ENCODE data around the gene CSNK1D.
A peak's percentile ranks its signal among the peaks of the same experiment; 100 is the strongest.

The CSNK1D gene

GRCh38 chr17:82252511-82253178 lies 20.9 kb downstream of the CSNK1D start:
- TF ChIP-seq POU2F2 (IDR thresholded peaks at IDR 0.05; ENCODE audit: low read depth, low read length), result peak; percentile 40; the same call in 1 of the 2 replicates
- TF ChIP-seq SPI1 (IDR thresholded peaks at IDR 0.05; ENCODE audit: low read depth, low read length), result no peak
- no peak for TF ChIP-seq PAX5 (IDR thresholded peaks at IDR 0.05; ENCODE audit: insufficient read depth, low read length, severe bottlenecking)
- no peak for TF ChIP-seq TAF1 (IDR thresholded peaks at IDR 0.05; ENCODE audit: low read depth, low read length)
- TF ChIP-seq POLR2AphosphoS5 (IDR thresholded peaks at IDR 0.05; ENCODE audit: low read depth, low read length), result peak; percentile 73
- peak; percentile 51; the same call in 1 of the 2 replicates for TF ChIP-seq POLR2A (IDR thresholded peaks at IDR 0.05; ENCODE audit: low read depth, low read length)
- DNase-seq (ENCODE audit: insufficient read length, low spot score), result no peak
- FAIRE-seq, result no peak

GRCh38 chr17:82250868-82251500 lies 22.5 kb downstream of the CSNK1D start:
- DNase-seq (ENCODE audit: insufficient read length, low spot score) (no peak), FAIRE-seq (no peak)
- TF ChIP-seq POU2F2 (IDR thresholded peaks at IDR 0.05; ENCODE audit: low read depth, low read length), result peak; percentile 67; the same call in 1 of the 2 replicates
- no peak for TF ChIP-seq TAF1 (IDR thresholded peaks at IDR 0.05; ENCODE audit: low read depth, low read length)
- peak; percentile 72 for TF ChIP-seq POLR2A (IDR thresholded peaks at IDR 0.05; ENCODE audit: low read depth, low read length)
- no peak for TF ChIP-seq SPI1 (IDR thresholded peaks at IDR 0.05; ENCODE audit: low read depth, low read length)
- TF ChIP-seq PAX5 (IDR thresholded peaks at IDR 0.05; ENCODE audit: insufficient read depth, low read length, severe bottlenecking), result no peak
- TF ChIP-seq POLR2AphosphoS5 (IDR thresholded peaks at IDR 0.05; ENCODE audit: low read depth, low read length), result peak; percentile 70

- TF ChIP-seq POLR2A (IDR thresholded peaks at IDR 0.05; ENCODE audit: low read depth, low read length), result peak; percentile 59
- TF ChIP-seq POLR2AphosphoS5 (IDR thresholded peaks at IDR 0.05; ENCODE audit: low read depth, low read length), result peak; percentile 55
- no peak for TF ChIP-seq TAF1 (IDR thresholded peaks at IDR 0.05; ENCODE audit: low read depth, low read length)
- TF ChIP-seq SPI1 (IDR thresholded peaks at IDR 0.05; ENCODE audit: low read depth, low read length), result no peak
- TF ChIP-seq POU2F2 (IDR thresholded peaks at IDR 0.05; ENCODE audit: low read depth, low read length), result no peak
- no peak for TF ChIP-seq PAX5 (IDR thresholded peaks at IDR 0.05; ENCODE audit: insufficient read depth, low read length, severe bottlenecking)
- DNase-seq (ENCODE audit: insufficient read length, low spot score) (no peak), FAIRE-seq (no peak)
Observed at GRCh38 chr17:82249896-82250581, 23.5 kb downstream of the CSNK1D start.

GRCh38 chr17:82248815-82249674 lies 24.5 kb downstream of the CSNK1D start:
- TF ChIP-seq POLR2AphosphoS5 (IDR thresholded peaks at IDR 0.05; ENCODE audit: low read depth, low read length), result peak; percentile 58
- TF ChIP-seq SPI1 (IDR thresholded peaks at IDR 0.05; ENCODE audit: low read depth, low read length), result no peak
- TF ChIP-seq POLR2A (IDR thresholded peaks at IDR 0.05; ENCODE audit: low read depth, low read length), result peak; percentile 38; the same call in 1 of the 2 replicates
- TF ChIP-seq POU2F2 (IDR thresholded peaks at IDR 0.05; ENCODE audit: low read depth, low read length), result no peak; the same call in 1 of the 2 replicates
- FAIRE-seq (no peak), DNase-seq (ENCODE audit: insufficient read length, low spot score) (no peak)

GRCh38 chr17:82247856-82248671 lies 25.4 kb downstream of the CSNK1D start:
- TF ChIP-seq POU2F2 (IDR thresholded peaks at IDR 0.05; ENCODE audit: low read depth, low read length) (no peak), POLR2AphosphoS5 (IDR thresholded peaks at IDR 0.05; ENCODE audit: low read depth, low read length) (peak; percentile 22; the same call in 1 of the 2 replicates), TAF1 (IDR thresholded peaks at IDR 0.05; ENCODE audit: low read depth, low read length) (no peak), POLR2A (IDR thresholded peaks at IDR 0.05; ENCODE audit: low read depth, low read length) (no peak; the same call in 1 of the 2 replicates)
- no peak for FAIRE-seq

GRCh38 chr17:82247182-82247823 lies 26.2 kb downstream of the CSNK1D start:
- DNase-seq (ENCODE audit: insufficient read length, low spot score), result no peak
- TF ChIP-seq PAX5 (IDR thresholded peaks at IDR 0.05; ENCODE audit: insufficient read depth, low read length, severe bottlenecking) (no peak), TAF1 (IDR thresholded peaks at IDR 0.05; ENCODE audit: low read depth, low read length) (no peak), POU2F2 (IDR thresholded peaks at IDR 0.05; ENCODE audit: low read depth, low read length) (0 out of 2 replicates have a peak, but pooled peaks have one; percentile 46), POLR2A (IDR thresholded peaks at IDR 0.05; ENCODE audit: low read depth, low read length) (peak; percentile 42), SPI1 (IDR thresholded peaks at IDR 0.05; ENCODE audit: low read depth, low read length) (no peak), POLR2AphosphoS5 (IDR thresholded peaks at IDR 0.05; ENCODE audit: low read depth, low read length) (peak; percentile 59)
- no peak for FAIRE-seq

More at GRCh38 chr17:82247856-82248671, 25.4 kb downstream of the CSNK1D start:
- no peak for DNase-seq (ENCODE audit: insufficient read length, low spot score)

- no peak for FAIRE-seq
- DNase-seq (ENCODE audit: insufficient read length, low spot score), result no peak
Observed at GRCh38 chr17:82246365-82247181, 26.9 kb downstream of the CSNK1D start.

More at GRCh38 chr17:82246365-82247181, 26.9 kb downstream of the CSNK1D start:
- TF ChIP-seq POLR2A (IDR thresholded peaks at IDR 0.05; ENCODE audit: low read depth, low read length), result peak; percentile 47
- peak; percentile 19 for TF ChIP-seq POLR2AphosphoS5 (IDR thresholded peaks at IDR 0.05; ENCODE audit: low read depth, low read length)
- 0 out of 2 replicates have a peak, but pooled peaks have one; percentile 5 for TF ChIP-seq POU2F2 (IDR thresholded peaks at IDR 0.05; ENCODE audit: low read depth, low read length)
- TF ChIP-seq SPI1 (IDR thresholded peaks at IDR 0.05; ENCODE audit: low read depth, low read length), result no peak
- no peak for TF ChIP-seq PAX5 (IDR thresholded peaks at IDR 0.05; ENCODE audit: insufficient read depth, low read length, severe bottlenecking)

Measured in GM12891 (cell line).